K562 (cell line): ENCODE results near the gene VEGFB. TPM values are rescaled to one million over a fixed set of nuclear protein-coding genes. Genes with fewer than 3 reads are reported as not detected.

Experiments used
- BHLHE40 ChIP-seq: IDR thresholded peaks from 2 replicates; pipeline ENCODE4 v1.6.1; 2011; ENCODE audit warnings: low read length, improper control_type of control experiment
- CBFA2T3 ChIP-seq: fragments of 450-650 bp; IDR thresholded peaks from 2 replicates; pipeline ENCODE4 v1.6.1; 2017
- CBX1 ChIP-seq: sonication (generic); IDR thresholded peaks from 2 replicates; pipeline ENCODE4 v1.6.1; 2016; ENCODE audit warnings: antibody characterized with exemption, low read depth, mild to moderate bottlenecking
- CREBBP ChIP-seq: IDR thresholded peaks from one replicate; pipeline ENCODE4 v1.6.1; 2012; ENCODE audit warnings: low read depth, mild to moderate bottlenecking, control low read depth, inconsistent platforms, low read length
- GABPB1 ChIP-seq: sonication (generic); formaldehyde crosslinking; IDR thresholded peaks from 2 replicates; pipeline ENCODE4 v1.8.0; 2022; ENCODE audit warnings: mild to moderate bottlenecking, missing genetic modification reagents
- HNRNPUL1 ChIP-seq: fragments of 200-400 bp; formaldehyde crosslinking; IDR thresholded peaks from 2 replicates; pipeline ENCODE4 v1.6.1; 2017; ENCODE audit warnings: low read length
- KAT2B ChIP-seq: IDR thresholded peaks from one replicate; pipeline ENCODE4 v1.6.1; 2012; ENCODE audit warnings: low read depth, mild to moderate bottlenecking, control low read depth, inconsistent platforms, low read length, moderate library complexity
- NFE2 ChIP-seq: IDR thresholded peaks from 2 replicates; pipeline ENCODE4 v1.6.1; 2014; ENCODE audit warnings: antibody characterized with exemption, low read depth
- NONO ChIP-seq, 2 experiments: fragments of 200-400 bp in 1 of 2; fragments of 450-650 bp in 1 of 2; formaldehyde crosslinking in 1 of 2; IDR thresholded peaks; 2 replicates each; pipeline ENCODE4 v1.6.1; 2017; ENCODE audit warnings: low read depth in 2 of 2, mild to moderate bottlenecking in 2 of 2, moderate library complexity in 2 of 2, low read length in 1 of 2
- NR4A1 ChIP-seq, 2 experiments: fragments of 250-450 bp in 1 of 2; fragments of 450-650 bp in 1 of 2; sonication (Bioruptor Pico) in 1 of 2; IDR thresholded peaks; 2 replicates each; pipeline versions ENCODE4 v1.4.0 to v1.6.1; 2016 to 2020; ENCODE audit warnings: mild to moderate bottlenecking in 2 of 2, missing compliant biosample characterization in 1 of 2, missing genetic modification characterization in 1 of 2, moderate library complexity in 1 of 2
- PHF20 ChIP-seq: fragments of 450-650 bp; IDR thresholded peaks from 2 replicates; pipeline ENCODE4 v1.6.1; 2018; ENCODE audit not compliant: partially characterized antibody
- SNIP1 ChIP-seq: fragments of 450-650 bp; IDR thresholded peaks from 2 replicates; pipeline ENCODE4 v1.7.1; 2017; ENCODE audit warnings: low read depth, mild to moderate bottlenecking
- ZNF143 ChIP-seq: sonication (generic); formaldehyde crosslinking; IDR thresholded peaks from 2 replicates; pipeline ENCODE4 v1.9.0; 2022; ENCODE audit warnings: mild to moderate bottlenecking, missing genetic modification reagents
- ZNF561 ChIP-seq: fragments of 450-650 bp; formaldehyde crosslinking; conservative IDR thresholded peaks from 2 replicates; pipeline ENCODE4 v1.4.0; 2020; ENCODE audit warnings: mild to moderate bottlenecking, moderate library complexity
- polyA plus RNA-seq, 8 experiments: library from polyadenylated mRNA; depleted of rRNA in 4 of 8; stranded (reverse) in 5 of 8; unstranded in 3 of 8; fragments of >200 nt; fragmentation: Nextera tagmentation in 2 of 8; fragmentation: Illumina TruSeq in 1 of 8; extraction: Ambion mirVana in 2 of 8; extraction: Trizol in 1 of 8; gene quantifications; 2 replicates each; pipeline versions ENCODE4 v1.2.1 to v1.2.3, GENCODE V29; 2011 to 2014; ENCODE audit warnings: inconsistent platforms in 1 of 8, missing spikeins in 1 of 8
- total RNA-seq, 7 experiments: library from RNA; depleted of rRNA in 6 of 7; stranded (reverse); fragments of >200 nt in 6 of 7; fragmentation: Illumina TruSeq in 2 of 7; extraction: Trizol in 2 of 7; gene quantifications; 2 replicates each; pipeline versions ENCODE4 v1.2.1 to v1.2.3, GENCODE V29; 2011 to 2021; ENCODE audit warnings: low replicate concordance in 1 of 7
- TF ChIP-seq, protein P1 (sequence below): fragments of 250-450 bp; sonication (Bioruptor Pico); IDR thresholded peaks from 2 replicates; pipeline ENCODE4 v1.9.0; 2021; ENCODE audit warnings: mild to moderate bottlenecking, inconsistent platforms
- TF ChIP-seq, protein P2 (sequence below), 2 experiments: fragments of 450-650 bp; conservative IDR thresholded peaks; 2 replicates each; pipeline ENCODE4 v1.6.1; 2017; ENCODE audit warnings: mild to moderate bottlenecking in 2 of 2, moderate library complexity in 2 of 2
- TF ChIP-seq, protein P3 (sequence below): fragments of 200-800 bp; sonication (Bioruptor generic); IDR thresholded peaks from 2 replicates; pipeline ENCODE4 v1.6.1; 2017; ENCODE audit warnings: missing genetic modification characterization, missing compliant biosample characterization
- TF ChIP-seq, protein P4 (sequence below), 2 experiments: fragments of 450-650 bp in 1 of 2; sonication (generic) in 1 of 2; formaldehyde crosslinking in 1 of 2; IDR thresholded peaks in 1 of 2; conservative IDR thresholded peaks in 1 of 2; 2 replicates each; pipeline versions ENCODE4 v1.6.1 to v1.8.1; 2016 to 2023; ENCODE audit warnings: mild to moderate bottlenecking in 2 of 2, moderate library complexity in 2 of 2, inconsistent platforms in 1 of 2, missing genetic modification reagents in 1 of 2
- TF ChIP-seq, protein P5 (sequence below), 2 experiments: fragments of 450-650 bp in 1 of 2; sonication (generic) in 1 of 2; formaldehyde crosslinking; conservative IDR thresholded peaks; 2 replicates each; pipeline versions ENCODE4 v1.4.0 to v1.8.1; 2020 to 2022; ENCODE audit warnings: mild to moderate bottlenecking in 1 of 2, missing genetic modification reagents in 1 of 2

VEGFB gene
- total and polyA plus RNA-seq, 9 of the 15 experiments (the other 6 are each of a cell fraction or from before 2014, with no cell fraction given) = 11.0 to 83.4 (median 25.7) TPM

DNA sequence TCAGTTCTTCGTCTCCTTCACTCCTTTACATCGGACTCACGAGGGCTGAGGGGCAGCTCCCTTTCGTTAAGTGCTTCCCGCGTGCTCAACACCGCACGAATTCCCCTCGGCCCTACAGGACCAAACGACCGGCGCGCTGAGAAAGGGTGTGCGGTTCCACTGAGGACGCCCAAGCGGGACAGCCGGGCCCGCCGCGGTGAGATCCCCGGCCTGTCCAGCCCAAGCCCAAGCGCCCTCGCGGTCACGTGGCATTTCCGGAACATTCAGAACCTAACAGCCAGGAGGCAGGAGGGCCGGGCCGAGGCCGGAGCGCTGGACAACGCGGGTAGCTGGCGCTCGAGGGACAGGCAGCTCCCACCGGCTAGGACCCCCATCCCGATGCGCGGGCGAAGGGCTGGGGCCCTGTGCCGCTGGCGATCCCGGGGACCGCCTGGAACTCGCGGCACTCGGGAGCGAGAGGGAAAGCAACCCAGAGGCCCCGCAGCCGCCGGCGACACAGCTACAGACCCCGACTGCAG lies 49.1 kb upstream of the VEGFB start (continued):
- TF ChIP-seq, protein P1, sequence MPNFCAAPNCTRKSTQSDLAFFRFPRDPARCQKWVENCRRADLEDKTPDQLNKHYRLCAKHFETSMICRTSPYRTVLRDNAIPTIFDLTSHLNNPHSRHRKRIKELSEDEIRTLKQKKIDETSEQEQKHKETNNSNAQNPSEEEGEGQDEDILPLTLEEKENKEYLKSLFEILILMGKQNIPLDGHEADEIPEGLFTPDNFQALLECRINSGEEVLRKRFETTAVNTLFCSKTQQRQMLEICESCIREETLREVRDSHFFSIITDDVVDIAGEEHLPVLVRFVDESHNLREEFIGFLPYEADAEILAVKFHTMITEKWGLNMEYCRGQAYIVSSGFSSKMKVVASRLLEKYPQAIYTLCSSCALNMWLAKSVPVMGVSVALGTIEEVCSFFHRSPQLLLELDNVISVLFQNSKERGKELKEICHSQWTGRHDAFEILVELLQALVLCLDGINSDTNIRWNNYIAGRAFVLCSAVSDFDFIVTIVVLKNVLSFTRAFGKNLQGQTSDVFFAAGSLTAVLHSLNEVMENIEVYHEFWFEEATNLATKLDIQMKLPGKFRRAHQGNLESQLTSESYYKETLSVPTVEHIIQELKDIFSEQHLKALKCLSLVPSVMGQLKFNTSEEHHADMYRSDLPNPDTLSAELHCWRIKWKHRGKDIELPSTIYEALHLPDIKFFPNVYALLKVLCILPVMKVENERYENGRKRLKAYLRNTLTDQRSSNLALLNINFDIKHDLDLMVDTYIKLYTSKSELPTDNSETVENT (CRISPR knock-in tag) = peak; percentile 65; the same call in 1 of the 2 replicates
- TF ChIP-seq ZNF561 = 0 out of 2 replicates have a peak, but pooled peaks have one; percentile 76
- TF ChIP-seq, protein P2, sequence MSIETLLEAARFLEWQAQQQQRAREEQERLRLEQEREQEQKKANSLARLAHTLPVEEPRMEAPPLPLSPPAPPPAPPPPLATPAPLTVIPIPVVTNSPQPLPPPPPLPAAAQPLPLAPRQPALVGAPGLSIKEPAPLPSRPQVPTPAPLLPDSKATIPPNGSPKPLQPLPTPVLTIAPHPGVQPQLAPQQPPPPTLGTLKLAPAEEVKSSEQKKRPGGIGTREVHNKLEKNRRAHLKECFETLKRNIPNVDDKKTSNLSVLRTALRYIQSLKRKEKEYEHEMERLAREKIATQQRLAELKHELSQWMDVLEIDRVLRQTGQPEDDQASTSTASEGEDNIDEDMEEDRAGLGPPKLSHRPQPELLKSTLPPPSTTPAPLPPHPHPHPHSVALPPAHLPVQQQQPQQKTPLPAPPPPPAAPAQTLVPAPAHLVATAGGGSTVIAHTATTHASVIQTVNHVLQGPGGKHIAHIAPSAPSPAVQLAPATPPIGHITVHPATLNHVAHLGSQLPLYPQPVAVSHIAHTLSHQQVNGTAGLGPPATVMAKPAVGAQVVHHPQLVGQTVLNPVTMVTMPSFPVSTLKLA (conservative IDR thresholded peaks at IDR 0.05) = peak; percentile 87 to 94
- TF ChIP-seq NONO (IDR thresholded peaks at IDR 0.05; ENCODE audit: low read depth in 2 of 2, low read length in 1 of 2) = peak; percentile 66 to 95; a peak in 3 of 4 replicates
- TF ChIP-seq GABPB1 (CRISPR knock-in tag) = peak; percentile 78
- TF ChIP-seq SNIP1 = no peak
- peak; percentile 54; the same call in 1 of the 2 replicates for TF ChIP-seq ZNF143 (CRISPR knock-in tag)
- TF ChIP-seq CREBBP = no peak
- no peak for TF ChIP-seq KAT2B
- no peak for TF ChIP-seq NR4A1 (CRISPR knock-in tag; IDR thresholded peaks at IDR 0.05)
- TF ChIP-seq NR4A1 (tag; IDR thresholded peaks at IDR 0.05) = peak; percentile 52; the same call in 1 of the 2 replicates
- peak; percentile 81 for TF ChIP-seq PHF20
- TF ChIP-seq HNRNPUL1 = no peak
- no peak for TF ChIP-seq NFE2
- TF ChIP-seq BHLHE40 = peak; percentile 83
- TF ChIP-seq, protein P3, sequence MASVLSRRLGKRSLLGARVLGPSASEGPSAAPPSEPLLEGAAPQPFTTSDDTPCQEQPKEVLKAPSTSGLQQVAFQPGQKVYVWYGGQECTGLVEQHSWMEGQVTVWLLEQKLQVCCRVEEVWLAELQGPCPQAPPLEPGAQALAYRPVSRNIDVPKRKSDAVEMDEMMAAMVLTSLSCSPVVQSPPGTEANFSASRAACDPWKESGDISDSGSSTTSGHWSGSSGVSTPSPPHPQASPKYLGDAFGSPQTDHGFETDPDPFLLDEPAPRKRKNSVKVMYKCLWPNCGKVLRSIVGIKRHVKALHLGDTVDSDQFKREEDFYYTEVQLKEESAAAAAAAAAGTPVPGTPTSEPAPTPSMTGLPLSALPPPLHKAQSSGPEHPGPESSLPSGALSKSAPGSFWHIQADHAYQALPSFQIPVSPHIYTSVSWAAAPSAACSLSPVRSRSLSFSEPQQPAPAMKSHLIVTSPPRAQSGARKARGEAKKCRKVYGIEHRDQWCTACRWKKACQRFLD = peak; percentile 97
- no peak for TF ChIP-seq CBFA2T3
- TF ChIP-seq, protein P4, sequence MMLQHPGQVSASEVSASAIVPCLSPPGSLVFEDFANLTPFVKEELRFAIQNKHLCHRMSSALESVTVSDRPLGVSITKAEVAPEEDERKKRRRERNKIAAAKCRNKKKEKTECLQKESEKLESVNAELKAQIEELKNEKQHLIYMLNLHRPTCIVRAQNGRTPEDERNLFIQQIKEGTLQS (IDR thresholded peaks at IDR 0.05) = no peak
- TF ChIP-seq, protein P4 (CRISPR knock-in tag; conservative IDR thresholded peaks at IDR 0.05) = no peak
- TF ChIP-seq CBX1 = 0 out of 2 replicates have a peak, but pooled peaks have one; percentile 70
- TF ChIP-seq, protein P5, sequence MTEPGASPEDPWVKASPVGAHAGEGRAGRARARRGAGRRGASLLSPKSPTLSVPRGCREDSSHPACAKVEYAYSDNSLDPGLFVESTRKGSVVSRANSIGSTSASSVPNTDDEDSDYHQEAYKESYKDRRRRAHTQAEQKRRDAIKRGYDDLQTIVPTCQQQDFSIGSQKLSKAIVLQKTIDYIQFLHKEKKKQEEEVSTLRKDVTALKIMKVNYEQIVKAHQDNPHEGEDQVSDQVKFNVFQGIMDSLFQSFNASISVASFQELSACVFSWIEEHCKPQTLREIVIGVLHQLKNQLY (CRISPR knock-in tag; conservative IDR thresholded peaks at IDR 0.05) = peak in 1 of 2 experiments; percentile 81; a peak in 1 of 4 replicates
